ENCODE measurements around the gene CD300LG. TPM values are rescaled to one million over a fixed set of nuclear protein-coding genes. Genes with fewer than 3 reads are reported as not detected.

The CD300LG gene
- total RNA-seq, 1 experiment from 2014 or later: not detected

DNA sequence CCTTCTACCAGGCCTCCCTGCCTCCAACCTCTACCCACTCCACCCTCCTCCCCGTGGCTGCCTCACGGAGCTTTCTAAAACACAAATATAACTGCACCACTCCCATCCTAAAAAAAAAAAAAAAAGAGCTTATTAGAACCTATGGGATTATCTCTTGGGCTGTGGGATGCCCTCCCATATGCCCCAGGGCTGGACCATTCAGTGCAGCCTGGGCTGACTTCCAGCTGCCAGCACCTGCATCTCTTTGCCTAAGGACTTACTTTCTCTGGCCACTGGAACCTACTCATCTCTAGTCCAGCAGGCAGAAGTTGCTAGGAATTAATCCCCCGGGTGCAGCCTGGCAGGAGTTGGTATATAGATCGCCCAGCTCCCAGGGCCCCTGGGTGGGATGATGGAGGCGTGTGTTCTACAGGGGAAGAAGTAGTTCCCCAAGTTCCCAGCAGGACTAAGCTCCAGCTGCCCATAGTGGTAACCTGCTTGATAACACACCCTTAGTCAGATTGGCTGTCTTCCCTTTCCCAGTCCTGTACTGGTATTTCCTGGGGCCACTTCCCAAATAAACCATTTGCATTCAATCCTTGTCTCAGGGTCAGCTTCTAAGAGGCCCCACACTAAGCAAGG, 24.3 kb upstream of the CD300LG start:
- TF ChIP-seq, protein P1, sequence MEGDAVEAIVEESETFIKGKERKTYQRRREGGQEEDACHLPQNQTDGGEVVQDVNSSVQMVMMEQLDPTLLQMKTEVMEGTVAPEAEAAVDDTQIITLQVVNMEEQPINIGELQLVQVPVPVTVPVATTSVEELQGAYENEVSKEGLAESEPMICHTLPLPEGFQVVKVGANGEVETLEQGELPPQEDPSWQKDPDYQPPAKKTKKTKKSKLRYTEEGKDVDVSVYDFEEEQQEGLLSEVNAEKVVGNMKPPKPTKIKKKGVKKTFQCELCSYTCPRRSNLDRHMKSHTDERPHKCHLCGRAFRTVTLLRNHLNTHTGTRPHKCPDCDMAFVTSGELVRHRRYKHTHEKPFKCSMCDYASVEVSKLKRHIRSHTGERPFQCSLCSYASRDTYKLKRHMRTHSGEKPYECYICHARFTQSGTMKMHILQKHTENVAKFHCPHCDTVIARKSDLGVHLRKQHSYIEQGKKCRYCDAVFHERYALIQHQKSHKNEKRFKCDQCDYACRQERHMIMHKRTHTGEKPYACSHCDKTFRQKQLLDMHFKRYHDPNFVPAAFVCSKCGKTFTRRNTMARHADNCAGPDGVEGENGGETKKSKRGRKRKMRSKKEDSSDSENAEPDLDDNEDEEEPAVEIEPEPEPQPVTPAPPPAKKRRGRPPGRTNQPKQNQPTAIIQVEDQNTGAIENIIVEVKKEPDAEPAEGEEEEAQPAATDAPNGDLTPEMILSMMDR (conservative IDR thresholded peaks at IDR 0.05; ENCODE audit: low read depth, low read length): no peak
- no peak for TF ChIP-seq EZH2 (IDR thresholded peaks at IDR 0.05; ENCODE audit: borderline replicate concordance, low read depth, low read length, poor library complexity, severe bottlenecking)
- no peaks in the 10 kb centered on the region for H3K36me3 ChIP-seq (ENCODE audit: insufficient read depth, low read length, poor library complexity, severe bottlenecking)
- POLR2A ChIA-PET (ENCODE audit: low non-redundant PET): no interaction called here
- no peak overlapping the region for H3K4me3 ChIP-seq (ENCODE audit: low read depth, low read length, poor library complexity, severe bottlenecking)
- H3K4me1 ChIP-seq (ENCODE audit: insufficient read depth, low read length, poor library complexity, severe bottlenecking): no peaks in the 10 kb centered on the region
- no peaks in the 10 kb centered on the region for H3K9me3 ChIP-seq (ENCODE audit: low read depth, low read length, poor library complexity, severe bottlenecking)
- H3K27ac ChIP-seq (ENCODE audit: low read depth, low read length, poor library complexity, severe bottlenecking): no peak overlapping the region
- no TSS peak for BruUV-seq (replicated peaks)
- DNase-seq (ENCODE audit: low spot score): no peak
- intact Hi-C loops (cut with micrococcal nuclease; ENCODE audit: unreplicated experiment): no loop called here
- CTCF ChIA-PET: no interaction called here
- H3K27me3 ChIP-seq (replicated peaks; ENCODE audit: insufficient read depth, low read depth, low read length, poor library complexity): no peaks in the 10 kb centered on the region

DNA sequence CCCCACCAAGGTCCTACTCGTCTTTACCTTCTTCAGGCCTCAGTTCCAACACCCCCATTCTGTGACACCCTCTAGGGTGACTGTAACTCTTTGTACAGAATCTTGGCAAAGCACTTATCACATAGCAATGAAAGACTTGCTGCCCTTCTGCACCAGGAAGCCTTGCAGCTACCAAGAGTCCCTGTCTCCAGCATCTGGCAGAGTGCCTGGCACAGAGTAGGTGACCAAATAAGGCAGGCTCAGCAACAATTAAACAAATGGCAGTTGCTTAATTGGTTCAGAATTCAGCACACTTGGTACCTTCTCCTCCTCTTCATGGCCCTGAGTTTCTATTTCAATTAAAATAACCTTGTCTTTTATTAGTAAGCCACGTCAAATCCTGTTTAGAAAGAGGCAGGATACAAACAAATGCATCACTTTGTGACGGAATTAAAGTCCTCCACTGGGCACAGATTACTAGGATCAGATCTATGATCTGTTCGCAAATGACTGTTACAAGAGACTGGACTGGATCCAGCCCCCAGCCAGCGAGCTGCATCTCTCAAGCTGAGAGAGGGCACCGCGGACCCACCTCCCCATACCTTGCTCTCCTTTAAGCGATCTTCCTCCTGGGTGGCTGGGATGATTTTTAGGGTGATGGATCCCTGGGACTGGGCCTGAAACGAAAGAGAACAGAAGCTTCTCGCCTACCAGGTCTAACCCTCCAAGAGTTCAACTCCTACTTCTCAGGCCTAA, 23.5 kb upstream of the CD300LG start:
- no peak for DNase-seq (ENCODE audit: low spot score)
- POLR2A ChIA-PET (ENCODE audit: low non-redundant PET): no interaction called here
- CTCF ChIA-PET: no interaction called here
- Histone ChIP-seq H3K27ac (ENCODE audit: low read depth, low read length, poor library complexity, severe bottlenecking) (no peak overlapping the region), H3K4me1 (ENCODE audit: insufficient read depth, low read length, poor library complexity, severe bottlenecking) (no peaks in the 10 kb centered on the region), H3K27me3 (replicated peaks; ENCODE audit: insufficient read depth, low read depth, low read length, poor library complexity) (no peaks in the 10 kb centered on the region), H3K36me3 (ENCODE audit: insufficient read depth, low read length, poor library complexity, severe bottlenecking) (no peaks in the 10 kb centered on the region), H3K4me3 (ENCODE audit: low read depth, low read length, poor library complexity, severe bottlenecking) (no peak overlapping the region), H3K9me3 (ENCODE audit: low read depth, low read length, poor library complexity, severe bottlenecking) (no peaks in the 10 kb centered on the region)
- no TSS peak for BruUV-seq (replicated peaks)
- TF ChIP-seq, protein P1 (conservative IDR thresholded peaks at IDR 0.05; ENCODE audit: low read depth, low read length): no peak
- TF ChIP-seq EZH2 (IDR thresholded peaks at IDR 0.05; ENCODE audit: borderline replicate concordance, low read depth, low read length, poor library complexity, severe bottlenecking): no peak
- intact Hi-C loops (cut with micrococcal nuclease; ENCODE audit: unreplicated experiment): no loop called here

DNA sequence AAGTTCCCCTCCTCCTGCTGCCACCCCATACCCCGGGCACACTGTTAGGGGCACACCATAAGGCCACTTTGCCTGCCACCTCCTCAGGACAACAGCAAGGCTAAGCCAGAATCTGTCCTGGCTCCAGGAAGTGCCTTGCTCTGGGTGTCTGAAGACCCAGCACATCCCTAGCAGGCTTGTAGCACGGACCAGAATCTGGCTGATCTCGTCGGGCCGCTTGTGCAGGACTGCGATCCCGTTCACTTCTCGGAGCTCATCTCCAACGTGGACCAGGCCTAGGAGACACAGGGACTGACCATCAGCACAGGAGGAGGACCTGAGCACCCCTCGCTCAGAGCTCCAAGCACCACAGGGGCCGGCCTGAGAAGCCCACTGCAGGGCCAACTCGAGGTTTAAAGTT, 21.4 kb upstream of the CD300LG start:
- TF ChIP-seq, protein P1 (conservative IDR thresholded peaks at IDR 0.05; ENCODE audit: low read depth, low read length): no peak
- TF ChIP-seq EZH2 (IDR thresholded peaks at IDR 0.05; ENCODE audit: borderline replicate concordance, low read depth, low read length, poor library complexity, severe bottlenecking): no peak
- BruUV-seq (replicated peaks): no TSS peak
- Histone ChIP-seq H3K4me3 (ENCODE audit: low read depth, low read length, poor library complexity, severe bottlenecking) (no peak overlapping the region), H3K36me3 (ENCODE audit: insufficient read depth, low read length, poor library complexity, severe bottlenecking) (no peaks in the 10 kb centered on the region), H3K27ac (ENCODE audit: low read depth, low read length, poor library complexity, severe bottlenecking) (no peak overlapping the region), H3K9me3 (ENCODE audit: low read depth, low read length, poor library complexity, severe bottlenecking) (no peaks in the 10 kb centered on the region), H3K4me1 (ENCODE audit: insufficient read depth, low read length, poor library complexity, severe bottlenecking) (no peaks in the 10 kb centered on the region), H3K27me3 (replicated peaks; ENCODE audit: insufficient read depth, low read depth, low read length, poor library complexity) (no peaks in the 10 kb centered on the region)
- CTCF ChIA-PET: no interaction called here
- POLR2A ChIA-PET (ENCODE audit: low non-redundant PET): no interaction called here
- DNase-seq (ENCODE audit: low spot score): no peak
- intact Hi-C loops (cut with micrococcal nuclease; ENCODE audit: unreplicated experiment): no loop called here
